NCI-H2081 (cell line): Measurements from ENCODE around the gene EBPL.

Source experiments
- DNase-seq, 2 experiments: peaks; one replicate each; lab custom pipeline; 2025; lab: John Stamatoyannopoulos, UW

EBPL gene

DNA sequence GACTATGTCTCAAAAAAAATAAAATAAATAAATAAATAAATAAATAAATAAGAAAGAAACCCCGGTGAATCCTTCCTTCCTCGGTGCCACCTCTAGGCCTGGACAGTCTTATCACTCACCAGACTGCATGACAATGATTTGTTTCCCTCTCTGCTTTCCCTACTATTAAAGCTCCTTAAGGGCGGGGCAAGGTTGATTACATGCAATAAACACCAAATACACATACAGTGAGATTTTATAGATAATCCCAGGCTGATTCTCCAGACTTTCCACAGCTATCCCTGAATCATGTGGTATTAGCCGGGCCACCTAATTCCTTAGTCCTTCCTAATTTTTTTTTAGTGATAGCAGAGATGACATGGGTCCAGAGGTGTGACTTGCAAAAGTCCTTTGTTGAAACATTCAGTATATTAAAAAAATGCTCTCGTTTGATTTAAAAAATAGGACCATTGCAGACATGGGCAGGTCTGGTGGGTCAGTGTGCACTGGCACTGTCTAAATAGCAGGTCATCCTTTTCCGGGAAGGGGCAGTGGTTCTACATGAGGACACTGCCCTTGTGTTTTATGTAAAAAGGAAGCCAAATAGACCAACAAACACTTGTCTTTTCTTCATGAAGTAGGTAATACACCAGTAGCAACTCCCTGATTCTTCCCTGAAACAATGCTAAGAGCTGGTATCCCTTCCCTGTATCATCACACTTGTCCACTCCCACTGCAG, 14.5 kb downstream of the EBPL start:
- no peak for DNase-seq

DNA sequence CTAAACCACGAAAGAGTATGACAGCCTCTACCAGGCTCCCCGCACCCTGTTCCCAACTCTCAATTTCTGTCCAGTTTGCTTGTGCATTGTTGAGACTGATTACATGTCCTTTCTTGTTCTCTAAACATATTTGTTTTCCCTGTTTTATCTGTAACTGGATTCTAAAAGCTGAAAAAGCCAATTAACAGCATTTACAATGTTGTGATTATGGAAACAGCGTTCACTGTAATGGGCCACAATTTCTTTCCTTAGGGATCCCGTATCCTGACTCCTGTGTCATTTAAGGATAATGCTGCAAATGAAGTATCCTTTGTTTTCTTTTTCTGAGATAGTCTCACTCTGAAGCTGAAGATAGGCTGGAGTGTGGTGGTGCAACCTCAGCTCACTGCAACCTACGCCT, 20.5 kb downstream of the EBPL start:
- DNase-seq = no peak

DNA sequence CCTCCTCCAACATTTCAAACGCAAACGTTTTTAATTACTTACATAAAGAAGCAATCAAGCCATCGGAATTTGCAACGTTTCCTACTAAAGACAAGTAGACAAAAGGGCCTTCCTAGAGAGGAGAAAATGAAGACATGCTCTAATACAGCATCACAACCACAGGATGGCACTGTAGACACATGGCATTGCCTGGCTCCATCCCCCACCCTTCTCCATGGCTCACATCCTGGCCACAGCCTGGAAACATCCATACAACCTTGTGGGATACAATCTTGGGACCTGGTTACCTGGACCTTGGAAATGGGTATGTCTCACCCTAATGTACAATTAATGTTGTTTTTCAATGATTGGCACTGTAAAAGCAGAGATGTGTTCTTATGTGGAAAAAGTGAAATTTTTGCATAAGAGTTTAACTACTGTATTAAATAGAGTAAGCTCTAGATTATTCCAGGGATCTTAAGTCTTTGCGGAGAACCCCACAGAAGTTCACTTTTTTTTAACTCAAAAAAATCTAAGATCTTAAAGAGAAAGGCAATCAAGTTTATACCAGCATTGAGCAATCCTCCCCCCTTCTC, 21.5 kb downstream of the EBPL start:
- DNase-seq = peak; percentile 63 to 74

DNA sequence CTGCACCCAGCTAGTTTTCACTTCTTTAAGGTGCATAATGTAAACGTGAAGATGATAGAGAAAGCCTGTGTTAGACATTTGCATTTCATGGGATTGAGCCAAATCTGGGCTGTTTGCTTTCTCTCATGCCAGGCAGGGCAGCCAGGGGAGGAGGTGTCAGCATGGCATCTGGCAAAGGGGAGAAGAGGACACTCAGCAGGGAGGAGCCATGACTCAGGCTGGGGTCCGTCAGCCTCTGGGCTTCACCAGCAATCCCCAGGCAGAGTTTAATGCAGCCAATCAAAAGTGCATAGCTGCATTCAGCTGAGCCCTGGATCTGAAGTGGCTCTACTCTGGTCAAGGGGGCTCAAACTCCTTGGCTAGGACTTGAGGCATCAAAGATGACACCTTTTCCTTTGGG, 23.5 kb downstream of the EBPL start:
- no peak for DNase-seq

DNA sequence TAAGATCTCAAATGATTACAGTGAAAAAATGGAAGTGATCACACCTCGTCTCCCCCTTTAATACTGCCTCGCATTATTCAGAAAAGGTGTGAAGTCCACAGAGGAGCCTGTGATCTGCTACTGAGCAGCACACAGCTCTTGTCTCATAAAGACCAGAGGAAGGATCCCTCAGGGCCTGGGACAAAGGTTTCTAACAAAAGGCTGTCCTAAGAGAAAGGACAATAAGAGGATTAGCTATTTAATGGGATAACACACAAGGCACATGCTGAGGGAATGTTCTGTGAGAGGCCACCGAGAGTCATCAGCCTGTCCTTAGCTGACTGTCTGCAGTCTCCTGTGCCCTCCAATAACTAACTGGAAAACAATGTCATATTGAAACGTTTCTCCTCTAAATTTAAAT, 26.7 kb downstream of the EBPL start:
- DNase-seq = no peak

DNA sequence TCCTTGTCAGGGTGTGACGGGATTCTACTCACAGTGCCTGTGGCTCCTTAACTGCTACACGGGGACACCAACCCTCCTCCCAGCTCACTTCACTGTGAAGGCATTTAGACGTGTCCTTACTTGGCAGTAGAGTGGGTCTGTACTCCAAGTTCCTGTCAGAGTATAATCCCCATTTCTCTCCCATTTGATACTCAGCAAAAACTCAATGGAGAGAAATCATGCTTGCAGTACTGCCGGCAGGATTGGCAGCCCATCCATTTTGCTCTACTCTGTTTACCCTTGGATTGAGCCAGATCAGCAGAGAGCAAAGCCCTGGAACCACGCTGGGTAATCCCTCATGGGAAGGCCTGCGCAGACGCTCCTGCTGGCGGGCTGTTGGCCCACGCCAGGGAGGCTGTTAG, 34.0 kb downstream of the EBPL start:
- no peak for DNase-seq

DNA sequence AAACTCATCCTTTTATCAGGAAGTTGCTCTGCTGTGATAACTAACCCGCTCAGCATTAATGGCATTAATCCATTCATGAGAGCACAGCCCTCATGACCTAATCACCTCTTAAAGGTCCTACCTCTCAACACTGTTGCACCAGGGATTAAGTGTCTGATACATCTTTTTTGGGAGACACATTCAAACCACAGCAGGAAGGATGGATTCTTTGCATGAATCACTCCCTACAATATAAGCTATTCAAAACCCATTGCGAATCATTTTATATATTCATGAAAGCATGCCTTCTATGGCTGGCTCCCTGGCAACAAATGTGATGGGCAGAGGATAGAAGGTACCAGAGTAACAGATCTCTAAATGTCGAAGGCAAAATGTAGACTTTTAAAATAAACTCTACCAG, 35.4 kb downstream of the EBPL start:
- no peak for DNase-seq

DNA sequence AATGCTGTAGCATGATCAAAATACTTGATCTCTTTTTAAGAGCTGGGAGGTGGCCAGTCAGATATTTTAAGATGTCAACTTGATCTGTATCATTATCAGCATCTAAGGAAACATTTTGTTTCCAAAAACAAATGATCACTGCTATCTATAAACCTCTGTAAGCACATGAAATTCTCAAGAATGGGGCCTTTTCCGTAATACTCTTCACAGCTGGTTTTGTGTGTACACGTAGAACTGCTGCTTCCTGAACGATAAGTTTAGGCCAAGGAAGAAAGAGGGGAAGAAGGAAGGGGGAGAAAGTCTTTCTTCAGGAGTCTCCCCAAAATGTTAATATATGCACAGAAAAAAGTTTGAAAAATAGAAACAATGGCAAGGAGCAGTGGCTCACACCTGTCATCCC, 37.3 kb downstream of the EBPL start:
- no peak for DNase-seq

DNA sequence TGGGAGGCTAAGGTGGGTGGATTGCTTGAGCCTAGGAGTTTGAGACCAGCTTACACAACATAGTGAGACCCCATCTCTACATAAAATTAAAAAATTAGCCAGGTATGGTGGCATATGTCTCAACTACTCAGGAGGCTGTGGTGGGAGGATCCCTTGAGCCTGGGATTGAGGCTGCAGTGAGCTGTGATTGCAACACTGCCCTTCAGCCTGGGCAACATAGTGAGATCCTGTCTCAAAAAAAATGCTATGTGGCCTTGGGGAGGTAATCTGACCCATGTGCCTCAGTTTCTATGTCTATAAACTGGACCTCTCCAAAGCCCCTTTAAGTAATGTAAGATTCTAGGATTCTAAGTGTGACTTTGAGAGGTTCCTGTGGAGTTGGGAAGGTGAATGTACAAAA, 37.8 kb downstream of the EBPL start:
- DNase-seq = no peak

DNA sequence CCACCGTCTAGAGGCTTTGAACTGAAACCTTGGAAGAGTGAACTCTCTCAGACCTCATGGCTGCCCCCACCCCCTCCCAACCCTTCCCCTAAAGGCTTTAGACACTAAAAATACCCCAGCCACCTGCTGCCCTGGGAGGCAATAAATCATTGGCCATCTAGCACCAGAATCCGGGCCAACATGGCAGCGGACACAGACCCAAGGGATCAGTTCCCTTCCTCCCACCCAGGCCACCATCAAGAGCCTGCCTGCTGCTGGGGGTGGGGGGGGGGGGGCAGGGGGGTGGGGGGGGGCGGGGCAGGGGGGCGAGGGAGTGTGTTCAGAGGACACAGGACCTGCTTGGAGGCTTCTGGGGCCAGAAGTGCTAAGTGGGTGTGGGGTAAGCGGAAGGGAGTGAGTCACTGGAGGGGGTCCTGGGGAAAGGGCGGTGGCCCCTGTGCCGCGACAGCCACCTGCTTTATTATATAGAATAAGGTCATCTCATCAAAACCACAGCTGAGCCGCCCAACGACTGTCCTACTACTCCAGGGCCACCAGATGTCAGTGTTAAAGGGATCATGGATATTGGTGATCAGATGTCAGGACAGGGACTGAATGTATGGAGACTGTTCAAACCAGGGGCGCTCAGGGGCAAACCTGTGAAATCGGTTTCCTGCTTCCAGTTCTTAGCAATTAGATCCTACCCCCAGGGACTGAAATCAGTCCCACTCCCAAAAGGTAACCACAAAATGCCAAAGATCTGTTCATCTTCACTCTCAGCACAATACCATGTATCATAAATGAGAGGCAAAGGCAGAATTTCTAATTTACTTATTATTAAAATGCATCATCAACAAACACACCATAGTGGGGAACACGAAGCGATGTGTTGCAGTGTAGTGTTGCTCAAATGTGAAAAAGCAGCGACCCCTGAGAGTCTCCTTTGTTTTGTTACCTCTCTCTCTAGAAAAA, 38.7 kb downstream of the EBPL start:
- DNase-seq = peak; percentile 11 to 32

DNA sequence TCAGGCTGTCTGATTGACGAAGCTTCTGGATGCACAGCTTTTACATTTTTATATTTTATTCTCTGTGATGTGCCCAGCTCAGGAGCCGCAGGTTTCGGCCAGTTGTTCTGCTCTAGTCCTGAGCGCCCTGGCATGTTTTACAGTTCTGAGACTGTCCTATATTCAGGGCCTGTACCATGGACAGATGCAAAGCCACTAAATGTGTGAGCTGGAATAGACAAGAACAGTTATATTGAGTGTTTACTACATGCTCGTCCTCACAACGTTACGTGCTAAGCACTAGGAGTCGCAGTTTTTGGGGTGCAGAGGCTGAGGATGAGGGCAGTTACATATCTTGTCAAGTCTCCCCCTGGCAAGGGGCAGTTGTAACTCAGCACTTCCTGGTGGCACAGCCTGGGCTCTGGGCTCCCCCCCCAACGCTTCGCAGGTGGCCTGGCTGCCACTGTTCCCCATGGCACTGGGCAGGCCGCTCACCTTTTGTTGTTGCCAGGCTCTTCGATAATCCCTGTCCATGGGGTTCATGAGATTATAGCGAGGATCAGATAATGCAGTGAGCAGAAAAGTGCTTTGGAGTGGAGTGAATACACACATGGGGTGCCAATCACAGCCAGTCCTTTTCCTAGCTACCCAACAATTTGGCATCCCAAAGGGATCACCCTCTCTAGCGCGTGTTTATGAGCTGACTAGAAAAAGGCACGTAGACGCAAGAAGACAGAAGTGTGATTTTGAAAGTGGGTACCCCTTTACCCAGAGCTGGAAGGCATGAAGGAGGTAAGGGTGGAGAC, 39.5 kb downstream of the EBPL start:
- no peak for DNase-seq

DNA sequence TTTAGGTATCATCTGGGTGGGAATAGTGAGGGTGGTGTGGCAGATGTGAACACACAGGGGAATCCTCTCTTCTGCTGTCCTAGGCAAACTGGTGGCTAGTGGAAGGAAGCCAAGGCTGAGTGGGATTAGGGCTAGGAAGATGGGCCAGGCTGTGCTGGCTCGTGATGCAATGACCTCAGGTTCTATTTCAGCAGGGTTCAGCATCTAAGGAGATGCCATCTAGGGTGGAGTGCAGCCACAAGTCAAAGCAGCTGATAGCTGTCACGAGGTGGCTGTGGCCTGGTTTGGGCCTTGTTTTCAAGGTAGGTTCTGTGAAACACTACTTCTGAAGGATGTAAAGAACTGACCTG, 41.3 kb downstream of the EBPL start:
- no peak for DNase-seq

DNA sequence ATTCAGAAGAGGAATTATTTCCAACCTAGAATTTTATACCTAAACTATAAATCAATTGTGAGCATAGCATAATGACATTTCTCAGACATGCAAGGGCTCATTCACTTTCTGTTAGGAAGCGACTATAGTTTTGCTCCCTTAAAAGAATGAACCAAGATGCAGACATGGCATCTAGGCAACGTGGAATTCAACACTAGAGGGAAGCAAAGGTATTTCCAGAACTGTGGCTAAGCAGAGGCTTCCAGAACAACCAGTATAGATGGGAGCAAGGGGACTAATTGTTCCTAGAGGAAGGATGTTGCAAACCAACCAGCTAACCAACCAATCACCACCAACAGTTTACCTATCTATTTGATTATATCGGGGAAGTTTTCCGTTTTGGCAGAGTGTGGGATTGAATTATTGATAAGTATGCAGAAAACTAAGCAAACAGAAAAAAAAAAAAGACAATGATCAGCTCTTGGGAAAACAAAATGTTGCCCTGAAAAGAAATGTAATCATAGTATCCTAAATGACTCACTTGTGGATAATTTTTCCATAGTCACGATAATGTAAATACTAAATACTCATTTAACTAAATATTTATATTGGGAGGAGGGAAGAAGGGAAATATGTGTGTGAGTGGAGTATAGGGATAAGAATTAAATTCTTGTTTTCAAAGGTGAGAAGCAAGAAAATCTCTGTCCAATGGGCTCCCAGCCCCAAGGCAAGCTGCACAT, 41.9 kb downstream of the EBPL start:
- DNase-seq = no peak

DNA sequence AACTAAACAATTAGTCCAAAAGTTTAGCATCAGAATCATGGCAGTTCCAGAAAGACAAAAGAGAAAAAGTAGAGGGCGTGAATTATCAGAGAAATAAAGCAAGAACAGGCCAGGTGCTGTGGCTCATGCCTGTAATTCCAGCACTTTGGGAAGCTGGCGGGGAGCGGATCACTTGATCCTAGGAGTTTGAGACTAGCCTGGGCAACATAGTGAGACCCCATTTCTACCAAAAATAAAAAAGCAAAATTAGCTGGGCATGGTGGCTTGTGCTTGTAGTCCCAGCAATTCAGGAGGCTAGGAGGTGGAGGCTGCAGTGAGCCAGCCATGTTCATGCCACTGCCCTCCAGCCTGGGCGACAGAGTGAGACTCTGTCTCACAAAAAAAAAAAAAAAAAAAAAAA, 44.6 kb downstream of the EBPL start:
- DNase-seq = no peak

DNA sequence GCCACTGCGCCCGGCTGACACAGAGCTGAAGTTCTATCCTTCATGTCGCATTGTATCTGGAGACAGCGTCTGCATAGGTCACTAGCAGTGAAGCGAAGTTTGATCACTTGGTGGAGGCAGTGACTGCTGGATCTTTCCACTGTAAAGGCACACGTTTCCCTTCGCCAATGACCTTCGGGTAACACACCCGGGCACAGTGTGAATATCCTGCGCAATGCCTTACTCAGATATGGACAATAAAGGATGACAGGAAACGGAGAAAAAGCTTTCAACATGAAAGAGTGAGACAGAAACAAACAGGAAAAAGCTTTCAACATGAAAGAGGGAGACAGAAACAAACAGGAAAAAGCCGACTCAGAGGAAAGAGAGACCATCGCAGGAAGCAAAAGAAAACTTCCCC, 45.8 kb downstream of the EBPL start:
- DNase-seq = no peak

DNA sequence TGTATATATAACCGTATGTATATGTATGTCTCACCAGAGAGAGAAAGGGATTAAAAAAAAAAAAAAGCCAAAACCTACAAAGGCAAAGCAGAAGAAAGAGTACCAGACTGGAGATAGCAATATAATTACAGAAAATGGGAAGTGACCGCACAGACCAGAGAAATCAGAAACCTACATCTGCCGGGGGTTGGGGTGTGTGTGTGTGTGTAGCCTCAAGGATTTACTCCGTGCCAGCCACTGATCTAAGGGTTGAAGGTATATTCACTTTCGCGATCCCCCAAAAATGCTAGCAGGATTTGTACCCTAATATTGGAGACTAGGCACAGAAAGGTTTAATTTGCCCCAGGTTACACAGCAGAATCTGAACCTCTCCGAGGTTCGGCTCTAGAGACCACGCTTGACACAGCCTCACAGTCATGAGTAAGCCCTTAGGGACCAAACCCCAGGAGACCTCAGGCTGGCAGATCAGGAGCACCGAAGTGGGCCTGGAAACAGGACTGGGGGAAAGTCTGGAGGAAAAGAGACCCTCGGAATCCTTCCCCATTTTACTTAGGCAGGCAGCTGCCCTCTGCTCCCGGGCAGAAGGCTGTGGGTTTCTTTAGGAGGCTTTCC, 48.1 kb downstream of the EBPL start:
- no peak for DNase-seq

DNA sequence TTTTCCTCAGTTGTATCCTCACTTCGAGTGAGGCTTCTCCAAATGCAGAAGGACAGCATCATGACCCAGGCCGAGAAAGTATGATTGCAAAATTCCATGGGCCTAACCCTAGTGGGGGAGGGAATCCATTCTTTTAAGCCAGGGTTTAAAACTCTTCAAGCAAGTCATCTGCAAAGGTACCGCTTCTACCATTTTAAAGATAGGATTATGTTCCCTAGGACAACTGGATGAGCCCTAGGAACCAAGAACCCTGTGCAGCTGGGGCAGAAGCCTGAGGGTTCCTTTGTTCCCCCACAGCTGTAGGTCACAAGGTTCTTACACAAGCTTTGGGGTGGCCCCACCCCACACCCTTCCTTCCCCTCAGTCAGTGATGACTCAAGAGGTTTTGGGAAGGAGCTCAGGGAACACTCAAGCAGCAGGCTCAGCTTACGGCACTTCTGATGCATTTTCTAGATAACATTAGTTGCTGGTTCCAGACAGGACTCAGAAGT, 49.4 kb downstream of the EBPL start:
- DNase-seq = no peak

DNA sequence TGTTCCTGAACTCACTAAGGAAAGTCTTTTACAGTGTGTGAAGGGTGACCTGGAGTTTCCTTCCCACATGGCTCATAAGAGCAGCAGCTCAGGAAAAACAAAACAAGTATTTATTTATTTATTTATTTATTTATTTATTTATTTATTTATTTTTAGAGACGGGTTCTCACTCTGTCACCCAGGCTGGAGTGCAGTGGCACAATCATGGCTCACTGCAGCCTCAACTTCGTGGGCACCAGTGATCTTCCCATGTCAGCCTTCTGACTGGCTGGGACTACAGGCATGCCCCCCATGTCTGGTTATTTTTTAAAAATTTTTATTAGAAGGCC, 52.6 kb downstream of the EBPL start:
- DNase-seq = no peak

DNA sequence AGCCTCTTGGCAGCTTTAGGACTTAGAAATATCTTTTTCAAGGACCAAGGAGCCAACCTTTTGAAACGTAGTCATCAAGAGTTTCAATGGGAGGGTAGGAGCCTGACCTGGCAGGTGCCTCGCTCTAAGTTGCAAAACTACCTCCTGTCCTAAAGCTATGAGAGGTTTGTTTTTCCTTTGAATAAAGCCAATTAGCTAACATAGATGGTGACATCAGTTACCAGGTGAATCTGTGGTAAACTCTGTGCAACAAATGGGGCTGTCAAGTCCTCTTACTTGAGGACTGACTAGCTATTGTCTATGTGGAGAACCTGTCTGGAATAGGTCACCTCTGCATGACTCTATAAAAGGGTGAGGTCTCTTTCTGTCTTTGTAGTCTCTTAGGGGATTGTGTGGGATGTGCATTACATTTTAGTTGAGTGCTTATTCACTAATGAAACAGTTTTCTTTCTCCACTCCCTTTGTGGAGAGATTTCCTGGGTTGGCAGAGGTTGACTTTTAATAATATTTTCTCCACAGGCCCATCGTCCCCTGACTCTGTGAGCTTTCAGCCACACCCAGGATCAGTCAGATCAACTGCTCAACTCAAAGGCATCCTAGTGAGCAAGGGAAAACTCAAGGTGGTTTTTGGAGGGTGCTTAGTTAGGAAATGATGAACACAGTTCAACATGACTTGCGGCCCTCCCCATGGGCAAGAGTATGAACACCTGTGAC, 53.1 kb downstream of the EBPL start:
- no peak for DNase-seq

DNA sequence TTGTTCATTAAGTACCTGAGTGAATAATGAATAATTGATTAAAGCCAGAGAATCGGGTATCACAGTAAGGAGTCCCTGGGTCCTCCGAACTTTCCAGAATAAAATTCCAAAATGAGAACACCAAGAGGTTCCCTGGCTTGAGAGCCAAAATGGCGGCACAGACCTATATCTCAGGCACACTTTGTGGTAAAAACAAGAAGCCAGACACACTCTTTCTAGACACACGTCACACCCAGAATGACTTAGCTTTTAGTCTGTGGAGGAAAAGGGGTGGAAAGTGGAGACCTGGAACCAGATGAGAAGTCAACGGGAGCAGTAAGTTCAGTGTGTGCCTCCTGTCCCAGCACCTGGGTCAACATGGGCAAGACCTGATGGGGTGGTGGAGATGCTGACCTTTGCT, 54.6 kb downstream of the EBPL start:
- DNase-seq = no peak
